ENCODE data around the gene KRT7. TPM values are rescaled to one million over a fixed set of nuclear protein-coding genes. Genes with fewer than 3 reads are reported as not detected.
A peak's percentile ranks its signal among the peaks of the same experiment; 100 is the strongest.

KRT7 gene
- total and polyA plus RNA-seq, 12 donors = 0.33 to 34.8 (median 8.4) TPM

GRCh38 chr12:52221912-52222457 lies 11.1 kb upstream of the KRT7 start:
- Histone ChIP-seq H3K9me3 (replicated peaks in 1 of 3) (no peaks in the 10 kb centered on the region), H3K27ac (no peak overlapping the region), H3K4me1 (replicated peaks in 1 of 2) (peaks cover 0 to 5% of the 10 kb centered on the region in 2 donors), H3K4me3 (no peak overlapping the region), H3K27me3 (no peaks in the 10 kb centered on the region), H3K36me3 (replicated peaks in 1 of 2) (no peaks in the 10 kb centered on the region)
- 9 to 16% (median 12%) methylated on average over 8 of the region's 8 CpGs for WGBS, 4 donors
- TF ChIP-seq CTCF (IDR thresholded peaks at IDR 0.05) (peak; percentile 54 to 72 (median 66)), POLR2A (IDR thresholded peaks at IDR 0.05) (no peak)
- DNase-seq = peak; percentile 73 to 91 (median 83)
- intact Hi-C loops (cut with DNase I) = no loop called here

GRCh38 chr12:52222692-52223091 lies 10.4 kb upstream of the KRT7 start:
- intact Hi-C loops (cut with DNase I) = no loop called here
- H3K27ac ChIP-seq = no peak overlapping the region
- DNase-seq = no peak

GRCh38 chr12:52223406-52224039 lies 9.5 kb upstream of the KRT7 start:
- H3K27ac ChIP-seq = no peak overlapping the region
- WGBS, 4 donors = 85 to 93% (median 90%) methylated on average over 5 of the region's 5 CpGs
- no peaks in the 10 kb centered on the region for H3K9me3 ChIP-seq (replicated peaks in 1 of 3)

More at GRCh38 chr12:52222692-52223091, 10.4 kb upstream of the KRT7 start:
- 88 to 92% (median 90%) methylated on average over 4 of the region's 4 CpGs for WGBS, 4 donors
- Histone ChIP-seq H3K4me3 (no peak overlapping the region), H3K9me3 (replicated peaks in 1 of 3) (no peaks in the 10 kb centered on the region), H3K4me1 (replicated peaks in 1 of 2) (no peaks in the 10 kb centered on the region), H3K27me3 (no peaks in the 10 kb centered on the region), H3K36me3 (replicated peaks in 1 of 2) (no peaks in the 10 kb centered on the region)
- TF ChIP-seq POLR2A (IDR thresholded peaks at IDR 0.05) = no peak
- TF ChIP-seq CTCF (IDR thresholded peaks at IDR 0.05) = no peak

GRCh38 chr12:52224151-52224550 lies 8.9 kb upstream of the KRT7 start:
- intact Hi-C loops (cut with DNase I) = no loop called here
- WGBS, 4 donors = 44 to 81% (median 67%) methylated on average over 3 of the region's 3 CpGs
- no peak for DNase-seq
- Histone ChIP-seq H3K4me3 (no peak overlapping the region), H3K27me3 (no peaks in the 10 kb centered on the region), H3K36me3 (replicated peaks in 1 of 2) (no peaks in the 10 kb centered on the region), H3K27ac (no peak overlapping the region), H3K9me3 (replicated peaks in 1 of 3) (no peaks in the 10 kb centered on the region), H3K4me1 (replicated peaks in 1 of 2) (no peaks in the 10 kb centered on the region)
- TF ChIP-seq CTCF (IDR thresholded peaks at IDR 0.05) (no peak), POLR2A (IDR thresholded peaks at IDR 0.05) (no peak)

More at GRCh38 chr12:52223406-52224039, 9.5 kb upstream of the KRT7 start:
- DNase-seq = no peak
- Histone ChIP-seq H3K4me3 (no peak overlapping the region), H3K27me3 (no peaks in the 10 kb centered on the region), H3K36me3 (replicated peaks in 1 of 2) (no peaks in the 10 kb centered on the region), H3K4me1 (replicated peaks in 1 of 2) (no peaks in the 10 kb centered on the region)
- no peak for TF ChIP-seq CTCF (IDR thresholded peaks at IDR 0.05)
- no peak for TF ChIP-seq POLR2A (IDR thresholded peaks at IDR 0.05)
- intact Hi-C loops (cut with DNase I) = no loop called here
